SU-DHL-6 (cell line): ENCODE measurements around the gene PUS1.

Source experiments
- EZH2phosphoT487 ChIP-seq: fragments of 200-600 bp; sonication (generic), shearing (Covaris generic); conservative IDR thresholded peaks from 2 replicates; pipeline ENCODE4 v1.6.1; 2018; ENCODE audit warnings: mild to moderate bottlenecking, antibody characterized with exemption, low read length, moderate library complexity, mixed read lengths
- TF ChIP-seq, protein P1 (sequence below): fragments of 200-600 bp; sonication (generic); IDR thresholded peaks from one replicate; pipeline ENCODE4 v1.5.1; 2017; ENCODE audit warnings: antibody characterized with exemption, mild to moderate bottlenecking, low read length, moderate library complexity; ENCODE audit not compliant: insufficient read depth, poor library complexity, severe bottlenecking

DNA sequence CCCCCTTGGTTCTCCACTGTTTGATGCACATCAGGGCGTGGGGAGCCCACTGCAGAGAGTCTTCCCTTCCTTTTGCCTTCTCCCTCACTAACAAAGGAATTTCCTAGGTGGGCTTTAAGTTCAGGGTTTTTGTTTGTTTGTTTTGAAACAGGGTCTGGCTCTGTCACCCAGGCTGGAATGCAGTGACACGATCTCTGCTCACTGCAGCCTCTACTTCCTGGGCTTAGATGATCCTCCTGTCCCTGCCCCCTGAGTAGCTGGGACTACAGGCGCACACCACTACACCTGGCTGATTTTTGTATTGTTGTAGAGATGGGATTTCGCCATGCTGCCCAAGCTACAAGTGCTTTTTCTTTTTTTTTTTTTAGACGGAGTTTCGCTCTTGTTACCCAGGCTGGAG lies 54.5 kb downstream of the PUS1 start:
- TF ChIP-seq, protein P1, sequence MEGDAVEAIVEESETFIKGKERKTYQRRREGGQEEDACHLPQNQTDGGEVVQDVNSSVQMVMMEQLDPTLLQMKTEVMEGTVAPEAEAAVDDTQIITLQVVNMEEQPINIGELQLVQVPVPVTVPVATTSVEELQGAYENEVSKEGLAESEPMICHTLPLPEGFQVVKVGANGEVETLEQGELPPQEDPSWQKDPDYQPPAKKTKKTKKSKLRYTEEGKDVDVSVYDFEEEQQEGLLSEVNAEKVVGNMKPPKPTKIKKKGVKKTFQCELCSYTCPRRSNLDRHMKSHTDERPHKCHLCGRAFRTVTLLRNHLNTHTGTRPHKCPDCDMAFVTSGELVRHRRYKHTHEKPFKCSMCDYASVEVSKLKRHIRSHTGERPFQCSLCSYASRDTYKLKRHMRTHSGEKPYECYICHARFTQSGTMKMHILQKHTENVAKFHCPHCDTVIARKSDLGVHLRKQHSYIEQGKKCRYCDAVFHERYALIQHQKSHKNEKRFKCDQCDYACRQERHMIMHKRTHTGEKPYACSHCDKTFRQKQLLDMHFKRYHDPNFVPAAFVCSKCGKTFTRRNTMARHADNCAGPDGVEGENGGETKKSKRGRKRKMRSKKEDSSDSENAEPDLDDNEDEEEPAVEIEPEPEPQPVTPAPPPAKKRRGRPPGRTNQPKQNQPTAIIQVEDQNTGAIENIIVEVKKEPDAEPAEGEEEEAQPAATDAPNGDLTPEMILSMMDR: no peak
- TF ChIP-seq EZH2phosphoT487: no peak
